PFSK-1 (cell line): ENCODE data around the gene LRRC4C.

Experiments used
- POLR2AphosphoS5 ChIP-seq: IDR thresholded peaks from 2 replicates; pipeline ENCODE4 v1.6.1; 2012; ENCODE audit warnings: low read depth, mild to moderate bottlenecking, control low read depth, low read length, moderate library complexity
- SIN3A ChIP-seq: IDR thresholded peaks from 2 replicates; pipeline ENCODE4 v1.6.1; 2012; ENCODE audit warnings: mild to moderate bottlenecking, low read length, moderate library complexity, borderline replicate concordance; ENCODE audit not compliant: insufficient read depth
- TAF1 ChIP-seq: IDR thresholded peaks from 2 replicates; pipeline ENCODE4 v1.6.1; 2012; ENCODE audit warnings: low read length, control low read depth, borderline replicate concordance; ENCODE audit not compliant: insufficient read depth
- TF ChIP-seq, protein P1 (sequence below), 2 experiments: IDR thresholded peaks; 2 replicates each; pipeline versions ENCODE4 v1.6.1 to v1.8.0; 2011 to 2012; ENCODE audit warnings: low read depth in 2 of 2, low read length in 2 of 2, control low read depth in 1 of 2, inconsistent platforms in 1 of 2, mild to moderate bottlenecking in 1 of 2, moderate library complexity in 1 of 2; ENCODE audit not compliant: insufficient read depth in 1 of 2

DNA sequence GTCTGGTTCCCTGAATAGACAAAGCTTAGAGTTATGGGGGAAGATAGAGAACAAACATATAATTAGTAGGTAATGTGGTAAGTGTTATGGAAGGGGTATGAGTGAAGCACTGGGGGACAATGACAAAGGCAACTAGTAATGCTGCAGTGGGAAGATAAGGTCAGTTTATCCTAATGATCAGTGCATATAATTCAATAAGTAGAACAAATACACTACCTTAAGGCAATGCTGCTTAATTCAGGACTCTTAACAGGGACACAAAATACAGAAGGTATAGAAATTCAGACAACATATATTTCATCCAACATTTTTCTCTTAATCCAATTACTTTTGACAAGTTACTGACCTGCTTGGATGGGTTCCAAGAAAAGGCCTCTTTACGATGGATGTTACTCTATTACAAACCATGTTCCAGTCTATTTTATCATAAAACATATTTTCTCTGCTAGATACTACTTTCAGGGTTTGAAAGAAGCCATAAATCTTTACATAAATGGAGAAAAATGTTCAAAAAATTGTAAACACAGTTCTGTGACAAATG, 1186.2 kb downstream of the LRRC4C start:
- TF ChIP-seq POLR2AphosphoS5 (no peak), TAF1 (no peak), SIN3A (peak; percentile 18; the same call in 1 of the 2 replicates)
- TF ChIP-seq, protein P1, sequence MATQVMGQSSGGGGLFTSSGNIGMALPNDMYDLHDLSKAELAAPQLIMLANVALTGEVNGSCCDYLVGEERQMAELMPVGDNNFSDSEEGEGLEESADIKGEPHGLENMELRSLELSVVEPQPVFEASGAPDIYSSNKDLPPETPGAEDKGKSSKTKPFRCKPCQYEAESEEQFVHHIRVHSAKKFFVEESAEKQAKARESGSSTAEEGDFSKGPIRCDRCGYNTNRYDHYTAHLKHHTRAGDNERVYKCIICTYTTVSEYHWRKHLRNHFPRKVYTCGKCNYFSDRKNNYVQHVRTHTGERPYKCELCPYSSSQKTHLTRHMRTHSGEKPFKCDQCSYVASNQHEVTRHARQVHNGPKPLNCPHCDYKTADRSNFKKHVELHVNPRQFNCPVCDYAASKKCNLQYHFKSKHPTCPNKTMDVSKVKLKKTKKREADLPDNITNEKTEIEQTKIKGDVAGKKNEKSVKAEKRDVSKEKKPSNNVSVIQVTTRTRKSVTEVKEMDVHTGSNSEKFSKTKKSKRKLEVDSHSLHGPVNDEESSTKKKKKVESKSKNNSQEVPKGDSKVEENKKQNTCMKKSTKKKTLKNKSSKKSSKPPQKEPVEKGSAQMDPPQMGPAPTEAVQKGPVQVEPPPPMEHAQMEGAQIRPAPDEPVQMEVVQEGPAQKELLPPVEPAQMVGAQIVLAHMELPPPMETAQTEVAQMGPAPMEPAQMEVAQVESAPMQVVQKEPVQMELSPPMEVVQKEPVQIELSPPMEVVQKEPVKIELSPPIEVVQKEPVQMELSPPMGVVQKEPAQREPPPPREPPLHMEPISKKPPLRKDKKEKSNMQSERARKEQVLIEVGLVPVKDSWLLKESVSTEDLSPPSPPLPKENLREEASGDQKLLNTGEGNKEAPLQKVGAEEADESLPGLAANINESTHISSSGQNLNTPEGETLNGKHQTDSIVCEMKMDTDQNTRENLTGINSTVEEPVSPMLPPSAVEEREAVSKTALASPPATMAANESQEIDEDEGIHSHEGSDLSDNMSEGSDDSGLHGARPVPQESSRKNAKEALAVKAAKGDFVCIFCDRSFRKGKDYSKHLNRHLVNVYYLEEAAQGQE (IDR thresholded peaks at IDR 0.05; ENCODE audit: insufficient read depth in 1 of 2, low read depth in 2 of 2, low read length in 2 of 2), result no peak
